Measurements from ENCODE around the gene CELSR2.

Gene CELSR2

DNA sequence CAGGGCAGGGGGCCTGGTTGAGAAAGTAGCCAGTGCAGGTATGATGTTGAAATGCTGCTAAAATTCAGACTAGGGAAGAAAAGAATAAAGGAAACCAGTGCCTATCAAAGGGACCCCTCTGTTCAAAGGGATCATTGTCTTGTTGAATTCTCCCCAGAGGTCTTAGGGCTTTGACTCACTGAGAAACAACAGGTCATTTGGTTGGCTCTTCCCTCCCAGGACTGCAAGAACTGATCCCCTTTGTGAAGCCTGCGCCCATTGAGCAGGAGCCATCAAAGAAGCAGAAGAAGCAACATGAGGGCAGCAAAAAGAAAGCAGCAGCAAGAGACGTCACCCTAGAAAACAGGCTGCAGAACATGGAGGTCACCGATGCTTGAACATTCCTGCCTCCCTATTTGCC is 11.8 kb upstream of the CELSR2 start:
- H3K9me3 ChIP-seq (ENCODE audit: control insufficient read depth, low read length): no peaks in the 10 kb centered on the region
- H3K4me1 ChIP-seq (ENCODE audit: control insufficient read depth, insufficient read depth, low read length): peaks cover 22% of the 10 kb centered on the region
- no peak overlapping the region for H3K4me3 ChIP-seq (ENCODE audit: low read length)
- no peak overlapping the region for H3K9ac ChIP-seq (ENCODE audit: low read length)
- H3K36me3 ChIP-seq (ENCODE audit: control insufficient read depth, insufficient read depth, low read length): peaks cover 18% of the 10 kb centered on the region
- H3K27me3 ChIP-seq (ENCODE audit: control insufficient read depth, insufficient read depth, low read length): peaks cover 13% of the 10 kb centered on the region

DNA sequence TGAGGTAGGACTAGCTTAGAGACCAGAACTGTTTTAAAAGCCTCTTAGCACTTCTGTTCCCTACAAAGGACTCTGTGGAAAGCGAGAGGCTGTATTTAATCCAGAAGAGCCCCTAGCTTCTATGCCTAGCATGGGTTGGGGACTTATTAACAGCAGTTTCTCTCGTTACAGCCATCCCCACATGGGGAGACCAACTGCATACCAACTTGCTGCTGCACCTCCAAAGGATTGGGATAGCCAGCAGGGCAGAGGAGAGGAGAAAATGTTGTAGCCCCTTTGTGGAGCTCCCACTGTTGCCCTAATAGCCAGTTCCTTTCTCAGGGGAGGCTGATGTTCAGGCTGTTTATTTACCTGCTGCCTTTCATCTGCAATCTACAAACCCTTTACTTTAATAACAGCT is 11.0 kb upstream of the CELSR2 start:
- H3K9ac ChIP-seq (ENCODE audit: low read length): no peak overlapping the region
- H3K4me3 ChIP-seq (ENCODE audit: low read length): no peak overlapping the region
- H3K36me3 ChIP-seq (ENCODE audit: control insufficient read depth, insufficient read depth, low read length): peaks cover 17% of the 10 kb centered on the region
- H3K9me3 ChIP-seq (ENCODE audit: control insufficient read depth, low read length): no peaks in the 10 kb centered on the region
- H3K27me3 ChIP-seq (ENCODE audit: control insufficient read depth, insufficient read depth, low read length): peaks cover 16% of the 10 kb centered on the region
- peaks cover 22% of the 10 kb centered on the region for H3K4me1 ChIP-seq (ENCODE audit: control insufficient read depth, insufficient read depth, low read length)

DNA sequence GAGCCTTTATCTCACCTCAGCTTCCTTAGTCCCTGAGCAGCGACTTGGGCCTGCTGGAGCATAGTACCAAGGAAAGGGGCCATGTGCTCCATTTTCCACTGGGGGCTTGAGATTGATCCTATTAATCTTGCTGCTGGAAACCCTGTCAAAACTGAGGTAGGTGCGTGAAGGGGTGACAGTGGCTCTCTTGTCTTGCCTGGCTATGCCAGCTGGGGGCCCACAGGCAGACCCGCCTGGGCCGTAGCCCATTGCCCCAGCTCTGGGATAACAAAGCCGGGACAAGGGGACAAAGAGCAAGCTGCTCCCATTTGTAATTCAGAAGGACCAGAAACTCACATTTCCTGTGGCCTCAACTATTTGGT is 10.3 kb upstream of the CELSR2 start:
- Histone ChIP-seq H3K9me3 (ENCODE audit: control insufficient read depth, low read length) (no peaks in the 10 kb centered on the region), H3K4me1 (ENCODE audit: control insufficient read depth, insufficient read depth, low read length) (peaks cover 22% of the 10 kb centered on the region), H3K36me3 (ENCODE audit: control insufficient read depth, insufficient read depth, low read length) (peaks cover 17% of the 10 kb centered on the region), H3K4me3 (ENCODE audit: low read length) (no peak overlapping the region), H3K9ac (ENCODE audit: low read length) (no peak overlapping the region), H3K27me3 (ENCODE audit: control insufficient read depth, insufficient read depth, low read length) (peaks cover 16% of the 10 kb centered on the region)

DNA sequence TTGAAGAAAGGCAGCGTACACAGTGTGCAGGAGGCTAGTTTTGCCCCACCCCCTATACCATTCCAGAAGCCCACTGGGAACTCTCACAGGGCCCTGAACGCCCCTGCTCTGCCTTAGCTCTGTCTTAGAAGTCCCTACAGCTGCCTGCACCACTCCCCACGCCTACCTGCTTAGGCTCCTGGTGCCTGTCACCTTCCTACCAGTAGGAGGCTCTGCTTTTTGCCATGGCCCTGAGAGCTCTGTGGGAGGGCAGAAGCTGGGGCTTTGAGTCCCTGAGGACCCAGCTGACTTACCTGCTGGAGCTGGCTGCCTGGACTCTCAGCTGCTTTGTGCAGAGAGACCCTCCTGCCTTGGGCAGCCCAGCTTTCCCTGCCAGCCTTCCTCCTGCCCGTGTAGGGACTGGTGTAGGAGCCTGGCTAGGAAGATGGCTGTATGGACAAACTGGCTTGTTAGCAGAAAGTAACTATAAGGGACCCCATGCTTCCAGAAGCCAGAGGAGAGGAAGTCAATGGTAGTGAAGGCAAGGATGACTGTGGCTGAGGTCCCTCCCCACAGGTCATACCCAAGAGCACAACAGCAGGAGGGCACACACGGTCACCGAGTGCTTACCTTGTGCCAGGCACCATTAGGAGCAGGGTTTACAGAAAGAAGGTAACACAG is 9.8 kb upstream of the CELSR2 start:
- peaks cover 16% of the 10 kb centered on the region for H3K27me3 ChIP-seq (ENCODE audit: control insufficient read depth, insufficient read depth, low read length)
- no peak overlapping the region for H3K4me3 ChIP-seq (ENCODE audit: low read length)
- H3K4me1 ChIP-seq (ENCODE audit: control insufficient read depth, insufficient read depth, low read length): peaks cover 22% of the 10 kb centered on the region
- peaks cover 17% of the 10 kb centered on the region for H3K36me3 ChIP-seq (ENCODE audit: control insufficient read depth, insufficient read depth, low read length)
- no peak overlapping the region for H3K9ac ChIP-seq (ENCODE audit: low read length)
- H3K9me3 ChIP-seq (ENCODE audit: control insufficient read depth, low read length): no peaks in the 10 kb centered on the region

DNA sequence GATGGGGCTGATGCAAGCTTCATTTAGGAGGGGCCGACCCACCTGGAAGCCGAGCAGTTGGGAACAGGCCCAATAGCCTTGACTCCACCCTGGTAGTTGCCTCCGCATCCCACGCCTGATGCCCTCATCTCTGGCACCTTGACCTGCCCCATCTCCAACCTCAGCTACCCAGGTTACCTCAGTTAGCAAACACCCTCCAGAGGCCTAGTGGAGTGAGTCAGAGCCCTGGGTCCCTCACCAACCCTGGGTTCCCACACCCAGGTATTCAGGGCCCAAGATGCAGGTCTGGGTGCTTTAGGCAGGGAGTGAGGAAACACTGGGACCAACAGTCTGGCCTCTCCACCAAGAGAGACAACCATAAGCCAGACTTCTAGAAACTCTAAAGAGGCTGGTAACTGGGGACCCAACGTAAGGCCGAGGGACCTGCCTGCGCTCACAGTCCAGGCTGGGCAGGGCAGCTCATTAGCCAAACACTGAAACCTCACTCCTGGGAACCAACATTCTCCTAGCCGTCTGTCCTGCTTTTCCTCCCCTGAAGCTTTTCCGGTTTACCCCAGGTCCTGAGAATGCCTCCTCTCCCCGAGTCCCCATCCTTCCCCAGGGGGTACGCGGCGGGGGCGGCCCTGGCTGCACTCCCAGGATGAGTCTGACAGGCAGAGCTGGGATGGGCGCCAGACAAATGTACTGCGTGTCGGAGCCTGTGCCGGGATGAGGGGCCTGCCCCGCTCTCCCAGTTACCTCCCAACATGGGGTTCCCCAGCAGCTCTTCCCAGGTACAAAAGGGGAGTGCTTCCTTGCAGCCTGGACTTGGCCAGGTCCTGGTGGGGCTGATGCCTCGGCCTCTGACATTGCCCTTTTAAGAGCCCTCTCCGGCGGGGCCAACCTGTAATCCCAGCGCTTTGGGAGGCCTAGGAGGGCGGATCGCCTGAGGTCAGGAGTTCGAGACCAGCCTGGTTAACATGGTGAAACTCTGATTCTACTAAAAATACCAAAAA is 8.9 kb upstream of the CELSR2 start:
- H3K9me3 ChIP-seq (ENCODE audit: control insufficient read depth, low read length): no peaks in the 10 kb centered on the region
- peak overlapping the region; percentile 12 for H3K9ac ChIP-seq (ENCODE audit: low read length)
- H3K4me3 ChIP-seq (ENCODE audit: low read length): no peak overlapping the region

DNA sequence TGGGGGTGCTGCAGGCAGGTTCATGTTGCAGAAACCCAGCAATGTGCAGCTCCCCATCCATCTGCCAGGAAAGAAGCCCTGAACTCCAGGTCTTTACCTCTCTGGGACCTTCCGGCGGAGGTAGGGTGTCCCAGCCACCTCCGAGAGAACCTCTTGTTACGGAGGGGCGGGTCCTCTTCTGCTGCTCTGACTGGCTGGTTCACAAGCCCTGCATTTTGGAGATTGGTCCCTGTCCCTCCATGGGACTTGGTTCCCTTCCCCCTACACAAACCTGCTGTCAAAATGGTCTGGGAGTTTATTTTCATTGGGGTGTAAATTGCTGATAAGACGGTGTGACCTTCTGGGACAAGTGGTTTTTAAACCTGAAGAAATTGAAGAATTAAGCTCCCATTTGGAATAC is 8.0 kb upstream of the CELSR2 start:
- peaks cover 16% of the 10 kb centered on the region for H3K27me3 ChIP-seq (ENCODE audit: control insufficient read depth, insufficient read depth, low read length)
- no peaks in the 10 kb centered on the region for H3K9me3 ChIP-seq (ENCODE audit: control insufficient read depth, low read length)
- H3K9ac ChIP-seq (ENCODE audit: low read length): no peak overlapping the region
- H3K4me3 ChIP-seq (ENCODE audit: low read length): no peak overlapping the region
- H3K36me3 ChIP-seq (ENCODE audit: control insufficient read depth, insufficient read depth, low read length): peaks cover 9% of the 10 kb centered on the region
- H3K4me1 ChIP-seq (ENCODE audit: control insufficient read depth, insufficient read depth, low read length): peaks cover 22% of the 10 kb centered on the region

More for the DNA sequence above, 8.9 kb upstream of the CELSR2 start:
- Histone ChIP-seq H3K36me3 (ENCODE audit: control insufficient read depth, insufficient read depth, low read length) (peaks cover 12% of the 10 kb centered on the region), H3K27me3 (ENCODE audit: control insufficient read depth, insufficient read depth, low read length) (peaks cover 16% of the 10 kb centered on the region), H3K4me1 (ENCODE audit: control insufficient read depth, insufficient read depth, low read length) (peaks cover 22% of the 10 kb centered on the region)

DNA sequence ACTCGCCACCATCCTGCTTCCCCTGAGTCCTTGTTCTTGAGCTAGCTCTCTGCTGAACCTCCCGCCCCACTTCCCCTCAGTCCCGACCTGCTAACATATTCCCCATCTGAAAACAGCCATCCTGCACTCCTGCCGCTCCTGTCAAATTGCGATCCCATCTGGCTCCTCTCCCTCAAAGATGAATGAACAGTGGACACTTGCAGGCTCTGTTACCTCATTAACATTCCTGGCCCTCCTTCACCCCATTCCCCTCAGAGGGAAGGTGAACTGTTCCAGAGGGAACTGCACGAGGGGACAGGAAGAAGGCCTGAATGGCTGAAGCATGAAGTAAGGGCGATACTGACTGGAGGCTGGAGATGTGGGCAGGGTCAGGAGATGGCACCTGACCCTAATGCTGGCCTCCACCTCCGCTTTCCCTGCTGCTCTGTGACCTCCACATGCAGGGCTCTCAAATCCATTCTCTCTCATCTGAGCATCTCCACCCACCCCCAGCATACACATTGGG is 7.4 kb upstream of the CELSR2 start:
- Histone ChIP-seq H3K27me3 (ENCODE audit: control insufficient read depth, insufficient read depth, low read length) (peaks cover 16% of the 10 kb centered on the region), H3K4me3 (ENCODE audit: low read length) (no peak overlapping the region), H3K36me3 (ENCODE audit: control insufficient read depth, insufficient read depth, low read length) (peaks cover 9% of the 10 kb centered on the region), H3K4me1 (ENCODE audit: control insufficient read depth, insufficient read depth, low read length) (peaks cover 22% of the 10 kb centered on the region), H3K9ac (ENCODE audit: low read length) (no peak overlapping the region), H3K9me3 (ENCODE audit: control insufficient read depth, low read length) (no peaks in the 10 kb centered on the region)

DNA sequence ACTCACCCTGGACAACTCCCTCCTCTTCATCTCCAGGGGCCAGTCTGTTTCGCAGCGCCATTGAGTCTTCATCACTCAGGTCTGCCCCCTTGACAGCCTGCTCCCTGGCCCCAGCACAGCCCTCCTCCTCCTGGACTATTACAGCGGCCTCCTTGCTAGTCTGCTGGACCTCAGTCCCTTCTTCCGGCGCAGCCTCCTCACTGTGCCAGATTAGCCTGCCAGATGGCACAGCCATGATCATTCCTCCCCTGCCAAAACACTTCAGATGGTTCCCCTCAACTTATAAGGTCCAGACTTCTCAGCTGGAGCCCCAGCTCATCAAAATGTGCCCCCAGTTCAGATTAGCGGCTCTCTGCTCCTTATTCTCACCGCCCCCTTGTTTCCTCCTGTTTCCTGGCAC is 7.0 kb upstream of the CELSR2 start:
- H3K27me3 ChIP-seq (ENCODE audit: control insufficient read depth, insufficient read depth, low read length): peaks cover 16% of the 10 kb centered on the region
- peaks cover 22% of the 10 kb centered on the region for H3K4me1 ChIP-seq (ENCODE audit: control insufficient read depth, insufficient read depth, low read length)
- no peaks in the 10 kb centered on the region for H3K9me3 ChIP-seq (ENCODE audit: control insufficient read depth, low read length)
- H3K36me3 ChIP-seq (ENCODE audit: control insufficient read depth, insufficient read depth, low read length): peaks cover 6% of the 10 kb centered on the region
- no peak overlapping the region for H3K4me3 ChIP-seq (ENCODE audit: low read length)
- H3K9ac ChIP-seq (ENCODE audit: low read length): no peak overlapping the region

DNA sequence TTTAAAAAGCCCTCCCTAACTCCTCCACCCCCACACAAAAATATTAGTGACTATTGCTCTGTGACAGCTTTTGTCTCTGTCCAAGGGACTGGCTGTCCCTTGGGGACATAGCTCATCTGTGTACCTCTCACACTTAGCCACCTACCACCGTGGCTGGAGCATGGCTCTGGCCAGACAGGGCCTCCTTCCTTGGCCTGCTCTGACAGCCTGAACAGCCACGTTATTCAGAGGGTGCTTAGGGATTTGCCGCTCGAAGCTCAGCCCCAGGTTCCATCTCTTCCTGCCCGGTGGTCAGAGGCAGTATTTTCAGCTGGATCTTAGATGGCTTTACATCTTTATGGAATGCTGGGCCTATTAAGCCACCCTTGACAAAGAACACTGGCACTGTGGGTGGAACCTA is 6.1 kb upstream of the CELSR2 start:
- Histone ChIP-seq H3K9ac (ENCODE audit: low read length) (no peak overlapping the region), H3K4me3 (ENCODE audit: low read length) (no peak overlapping the region), H3K4me1 (ENCODE audit: control insufficient read depth, insufficient read depth, low read length) (peaks cover 22% of the 10 kb centered on the region)

DNA sequence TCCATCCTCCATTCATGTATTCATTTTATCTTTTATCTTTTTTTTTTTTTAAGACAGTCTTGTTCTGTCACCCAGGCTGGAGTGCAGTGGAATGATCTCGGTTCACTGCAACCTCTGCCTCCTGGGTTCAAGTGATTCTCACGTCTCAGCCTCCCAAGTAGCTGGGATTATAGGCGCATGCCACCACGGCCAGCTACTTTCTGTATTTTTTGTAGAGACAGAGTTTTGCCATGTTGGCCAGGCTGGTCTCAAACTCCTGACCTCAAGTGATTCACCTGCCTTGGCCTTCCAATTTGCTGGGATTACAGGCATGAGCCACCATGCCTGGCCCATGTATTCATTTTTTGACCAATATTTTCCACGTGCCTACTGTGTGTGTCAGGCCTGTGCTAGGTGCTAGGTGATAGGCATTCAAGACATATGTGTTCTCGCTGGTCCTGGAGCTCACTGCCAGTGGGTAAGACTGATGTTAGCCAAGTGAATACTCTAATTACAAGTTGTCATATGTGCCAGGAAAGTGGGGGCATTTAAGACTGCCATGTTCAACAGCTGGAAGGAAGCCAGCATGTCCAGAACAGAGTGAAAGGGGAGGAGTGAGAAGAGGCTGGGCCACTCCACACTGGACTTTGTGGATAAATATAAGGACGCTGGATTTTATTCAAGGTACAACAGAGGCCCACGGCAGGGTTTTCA is 5.3 kb upstream of the CELSR2 start:
- Histone ChIP-seq H3K27me3 (ENCODE audit: control insufficient read depth, insufficient read depth, low read length) (peaks cover 16% of the 10 kb centered on the region), H3K36me3 (ENCODE audit: control insufficient read depth, insufficient read depth, low read length) (no peaks in the 10 kb centered on the region), H3K4me1 (ENCODE audit: control insufficient read depth, insufficient read depth, low read length) (peaks cover 24% of the 10 kb centered on the region), H3K4me3 (ENCODE audit: low read length) (no peak overlapping the region), H3K9ac (ENCODE audit: low read length) (no peak overlapping the region), H3K9me3 (ENCODE audit: control insufficient read depth, low read length) (no peaks in the 10 kb centered on the region)

More for the DNA sequence above, 6.1 kb upstream of the CELSR2 start:
- Histone ChIP-seq H3K27me3 (ENCODE audit: control insufficient read depth, insufficient read depth, low read length) (peaks cover 16% of the 10 kb centered on the region), H3K36me3 (ENCODE audit: control insufficient read depth, insufficient read depth, low read length) (no peaks in the 10 kb centered on the region), H3K9me3 (ENCODE audit: control insufficient read depth, low read length) (no peaks in the 10 kb centered on the region)

DNA sequence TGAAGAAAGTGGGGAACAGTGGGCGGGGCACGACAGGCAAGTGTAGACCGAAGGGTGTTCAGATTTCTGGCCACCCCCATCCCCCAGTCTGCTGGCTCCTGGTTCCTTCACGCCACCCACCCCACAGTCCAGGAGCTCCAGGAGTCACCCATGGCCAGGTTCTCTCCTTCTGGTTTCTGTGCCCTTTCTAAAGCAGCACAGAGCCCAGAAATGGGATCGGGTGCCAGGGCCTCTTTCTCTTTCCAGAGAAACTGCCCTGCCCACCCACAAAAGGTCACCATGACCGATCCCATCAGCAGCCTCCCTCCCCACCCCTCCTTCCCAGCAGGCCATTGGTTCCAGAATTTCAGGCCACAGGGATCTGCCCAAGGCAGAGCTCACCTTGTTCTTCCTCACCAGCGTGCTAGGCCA is 3.2 kb upstream of the CELSR2 start:
- Histone ChIP-seq H3K9ac (ENCODE audit: low read length) (no peak overlapping the region), H3K9me3 (ENCODE audit: control insufficient read depth, low read length) (no peaks in the 10 kb centered on the region), H3K36me3 (ENCODE audit: control insufficient read depth, insufficient read depth, low read length) (no peaks in the 10 kb centered on the region), H3K4me1 (ENCODE audit: control insufficient read depth, insufficient read depth, low read length) (peaks cover 15% of the 10 kb centered on the region), H3K4me3 (ENCODE audit: low read length) (no peak overlapping the region), H3K27me3 (ENCODE audit: control insufficient read depth, insufficient read depth, low read length) (peaks cover 22% of the 10 kb centered on the region)

Measured in mucosa of stomach (tissue), 1 donor.